Measurements from ENCODE around the gene TGIF2.
A peak's percentile ranks its signal among the peaks of the same experiment; 100 is the strongest.
"Not testable (repeated sequence)": the region's sequence is repeated elsewhere in the genome, so short reads cannot be mapped to it uniquely, and the experiment has no call there.

The TGIF2 gene

GRCh38 chr20:36620917-36621316, 47.5 kb downstream of the TGIF2 start:
- no peak for DNase-seq

- no peak for DNase-seq
These were observed 50.0 kb downstream of the TGIF2 start for GRCh38 chr20:36623444-36623843.

- DNase-seq: no peak
These were observed 50.9 kb downstream of the TGIF2 start for GRCh38 chr20:36624068-36624943.

- DNase-seq: no peak
These were observed 51.5 kb downstream of the TGIF2 start for GRCh38 chr20:36624944-36625324.

DNA sequence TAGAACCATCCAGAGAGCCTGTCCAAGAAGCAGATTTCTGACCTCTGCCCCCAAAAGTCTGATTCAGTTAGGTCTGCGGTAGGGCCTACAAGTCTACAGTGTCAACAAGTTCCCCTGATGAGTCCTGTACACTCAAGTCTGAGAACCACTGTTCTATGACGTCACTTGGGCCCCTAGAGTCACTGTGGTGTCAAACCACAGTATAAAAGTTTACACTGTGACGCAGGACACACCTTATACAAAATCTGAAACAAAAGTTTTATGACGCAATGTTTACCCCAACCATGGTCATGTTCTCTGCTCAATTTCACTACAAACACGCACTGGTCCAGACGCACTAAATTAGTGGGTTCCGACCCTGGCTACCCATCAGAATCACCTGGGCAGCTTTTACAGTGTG, 54.7 kb downstream of the TGIF2 start:
- peak in 2 of 5 experiments; percentile 22 to 66 for DNase-seq

DNA sequence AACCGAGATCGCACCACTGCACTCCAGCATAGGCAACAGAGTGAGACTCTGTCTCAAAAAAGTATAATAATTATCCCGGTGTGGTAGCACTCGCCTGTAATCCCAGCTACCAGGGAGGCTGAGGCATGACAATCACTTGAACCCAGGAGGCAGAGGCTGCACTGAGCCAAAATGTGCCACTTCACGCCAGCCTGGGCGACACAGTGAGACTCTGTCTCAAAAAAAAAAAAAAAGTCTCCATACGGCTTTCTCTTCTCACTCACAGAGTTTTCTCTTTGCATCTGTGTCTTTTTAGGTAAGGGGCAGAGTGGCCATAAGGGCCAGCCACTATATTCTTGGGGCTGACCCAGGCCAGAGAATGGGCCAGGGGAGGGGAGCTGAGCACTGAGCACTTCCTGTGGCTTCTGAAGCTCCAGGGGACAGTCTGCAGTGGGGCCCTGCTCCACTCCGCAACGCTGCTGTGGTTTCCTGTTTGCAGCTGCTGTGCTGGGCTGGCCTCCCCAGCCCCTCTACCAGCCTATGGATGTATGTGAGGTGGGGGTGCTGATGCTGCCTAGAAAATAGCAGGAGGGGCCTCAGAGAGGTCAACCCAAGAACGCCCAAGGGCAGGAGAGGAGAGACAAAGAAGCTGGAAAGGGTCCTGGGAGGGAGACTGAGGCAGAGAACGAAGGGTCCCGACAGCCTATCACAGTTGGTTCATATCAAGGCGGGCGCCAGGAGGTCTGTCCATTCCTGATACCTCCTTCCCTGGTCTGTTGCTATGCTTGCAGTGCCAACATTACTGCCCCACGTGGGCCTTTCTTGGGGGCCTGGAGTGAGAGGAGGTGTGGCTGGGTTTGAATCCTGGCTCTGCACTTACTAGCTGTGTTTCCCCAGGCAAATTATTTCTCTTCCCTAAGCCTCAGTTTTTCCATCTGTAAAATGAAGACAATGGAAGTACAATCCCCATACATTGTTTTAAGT, 56.6 kb downstream of the TGIF2 start:
- peak in 3 of 5 experiments; percentile 24 to 84 (median 40) for DNase-seq

GRCh38 chr20:36631646-36632045, 58.2 kb downstream of the TGIF2 start:
- no peak for DNase-seq

DNA sequence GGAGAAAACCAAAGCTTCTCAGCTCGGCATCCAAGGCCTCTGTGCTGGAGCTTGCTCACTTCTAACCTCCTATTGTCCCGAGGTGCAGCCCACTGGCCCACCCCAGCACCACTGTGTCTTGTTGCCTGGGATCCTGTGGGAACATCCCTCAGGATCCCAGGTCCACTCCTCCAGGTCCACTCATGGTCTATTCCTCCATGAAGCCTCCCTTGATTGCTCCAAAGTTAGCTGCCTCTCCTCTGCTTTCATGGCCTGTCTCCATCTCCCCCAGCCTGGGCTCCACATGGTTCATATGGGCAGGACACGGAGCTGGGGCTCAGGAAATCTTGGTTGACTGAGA, 58.7 kb downstream of the TGIF2 start:
- DNase-seq: no peak

- no peak for DNase-seq
These were observed 59.3 kb downstream of the TGIF2 start for GRCh38 chr20:36632487-36633284.

GRCh38 chr20:36633285-36633772, 59.9 kb downstream of the TGIF2 start:
- no peak for DNase-seq

- no peak for DNase-seq
These were observed 60.9 kb downstream of the TGIF2 start for GRCh38 chr20:36634342-36634741.

- DNase-seq: not testable (repeated sequence)
These were observed 65.5 kb downstream of the TGIF2 start for GRCh38 chr20:36638876-36639400.

DNA sequence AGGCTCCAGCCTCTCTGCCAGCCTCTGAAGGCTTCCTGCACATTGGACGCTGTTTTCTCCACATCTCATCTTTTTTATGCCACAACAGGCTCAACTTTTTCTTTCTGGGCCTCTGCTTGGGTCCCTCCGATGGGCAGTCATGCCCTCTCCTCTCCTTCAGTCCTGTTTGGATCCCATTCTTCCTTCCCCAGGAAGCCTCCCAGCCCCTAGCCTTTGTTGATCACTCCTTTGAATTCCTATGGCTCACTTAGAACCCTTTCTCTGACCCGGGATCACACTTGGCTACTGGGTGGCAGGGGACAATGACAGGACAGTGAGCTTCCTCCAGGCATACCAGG, 68.1 kb downstream of the TGIF2 start:
- no peak for DNase-seq

DNA sequence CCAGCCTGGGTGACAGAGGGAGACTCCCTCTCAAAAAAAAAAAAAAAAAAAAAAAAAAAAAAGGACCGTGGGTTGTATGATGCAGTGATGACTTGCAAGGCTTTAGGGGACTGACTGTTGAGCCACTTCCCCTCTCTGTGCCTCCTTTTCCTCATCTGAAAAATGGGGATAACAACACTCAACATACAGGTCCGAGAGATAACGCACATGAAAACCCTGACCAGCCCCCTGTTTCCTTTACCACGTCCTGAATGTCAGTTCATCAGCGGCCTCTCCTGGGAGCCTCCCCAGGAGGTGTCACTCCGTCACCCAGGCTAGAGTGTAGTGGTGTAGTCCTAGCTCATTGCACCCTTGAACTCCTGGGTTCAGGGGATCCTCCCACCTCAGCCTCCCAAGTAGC, 68.7 kb downstream of the TGIF2 start:
- no peak for DNase-seq

All from T-helper 2 cell (primary cell).